HepG2 (cell line): ENCODE results near the gene STYX. TPM values are rescaled to one million over a fixed set of nuclear protein-coding genes. Genes with fewer than 3 reads are reported as not detected.
A peak's percentile ranks its signal among the peaks of the same experiment; 100 is the strongest.

Experiments
- FIP1L1 ChIP-seq: fragments of 200-400 bp; formaldehyde crosslinking; IDR thresholded peaks from 2 replicates; pipeline ENCODE4 v1.6.1; 2018; ENCODE audit warnings: low read depth, mild to moderate bottlenecking, low read length, moderate library complexity, borderline replicate concordance; ENCODE audit not compliant: insufficient read depth
- GZF1 ChIP-seq: sonication (generic); formaldehyde crosslinking; IDR thresholded peaks from 2 replicates; pipeline ENCODE4 v1.5.1; 2020; ENCODE audit warnings: mild to moderate bottlenecking, missing genetic modification reagents
- MBNL3 ChIP-seq: fragments of 250-450 bp; sonication (Bioruptor Pico); conservative IDR thresholded peaks from 2 replicates; pipeline ENCODE4 v1.8.0; 2022; ENCODE audit warnings: mild to moderate bottlenecking, inconsistent platforms
- PHB2 ChIP-seq: fragments of 450-650 bp; IDR thresholded peaks from 2 replicates; pipeline ENCODE4 v1.6.1; 2018; ENCODE audit not compliant: partially characterized antibody
- RFXANK ChIP-seq: IDR thresholded peaks from 2 replicates; pipeline ENCODE4 v1.6.1; 2016
- ZFP1 ChIP-seq: IDR thresholded peaks from 2 replicates; pipeline ENCODE4 v1.6.1; 2016
- ZNF234 ChIP-seq: sonication (generic); formaldehyde crosslinking; conservative IDR thresholded peaks from 2 replicates; pipeline ENCODE4 v1.5.1; 2020; ENCODE audit warnings: mild to moderate bottlenecking, missing genetic modification reagents
- ZNF775 ChIP-seq: sonication (generic); formaldehyde crosslinking; IDR thresholded peaks from 2 replicates; pipeline ENCODE4 v1.4.0; 2020; ENCODE audit warnings: missing genetic modification reagents, mild to moderate bottlenecking, moderate library complexity, borderline replicate concordance
- polyA plus RNA-seq, 8 experiments: library from polyadenylated mRNA; depleted of rRNA in 3 of 8; stranded (reverse) in 7 of 8; unstranded in 1 of 8; fragments of >200 nt; fragmentation: Illumina TruSeq in 4 of 8; extraction: Trizol in 4 of 8; gene quantifications; 2 replicates each; pipeline versions ENCODE4 v1.2.1 to v1.2.3, GENCODE V29; 2011 to 2016; ENCODE audit warnings: low read depth in 4 of 8, missing spikeins in 1 of 8, mixed read lengths in 1 of 8; ENCODE audit not compliant: insufficient read depth in 1 of 8
- total RNA-seq, 5 experiments: library from RNA; depleted of rRNA; stranded (reverse); fragments of >200 nt; fragmentation: Illumina TruSeq; extraction: Trizol; gene quantifications; 2 replicates each; pipeline ENCODE4 v1.2.3, GENCODE V29; 2016; ENCODE audit warnings: low read depth in 1 of 5
- TF ChIP-seq, protein P1 (sequence below): sonication (generic); formaldehyde crosslinking; IDR thresholded peaks from 2 replicates; pipeline ENCODE4 v1.4.0; 2020; ENCODE audit warnings: low read depth, missing genetic modification reagents
- TF ChIP-seq, protein P2 (sequence below): sonication (generic); formaldehyde crosslinking; IDR thresholded peaks from 2 replicates; pipeline ENCODE4 v1.8.0; 2022; ENCODE audit warnings: mild to moderate bottlenecking, missing genetic modification reagents; ENCODE audit not compliant: insufficient replicate concordance
- TF ChIP-seq, protein P3 (sequence below): sonication (generic); formaldehyde crosslinking; IDR thresholded peaks from 2 replicates; pipeline ENCODE4 v1.9.0; 2021; ENCODE audit warnings: missing genetic modification reagents, borderline replicate concordance
- TF ChIP-seq, protein P4 (sequence below): sonication (generic); formaldehyde crosslinking; IDR thresholded peaks from 2 replicates; pipeline ENCODE4 v1.4.0; 2020; ENCODE audit warnings: missing genetic modification reagents, mild to moderate bottlenecking, borderline replicate concordance
- TF ChIP-seq, protein P5 (sequence below): sonication (generic); formaldehyde crosslinking; conservative IDR thresholded peaks from 2 replicates; pipeline ENCODE4 v1.4.0; 2020; ENCODE audit warnings: missing genetic modification reagents

STYX gene
- total and polyA plus RNA-seq, 2 of the 13 experiments (the other 11 are each of a cell fraction or from before 2014, with no cell fraction given): 6.6 to 10.9 TPM

DNA sequence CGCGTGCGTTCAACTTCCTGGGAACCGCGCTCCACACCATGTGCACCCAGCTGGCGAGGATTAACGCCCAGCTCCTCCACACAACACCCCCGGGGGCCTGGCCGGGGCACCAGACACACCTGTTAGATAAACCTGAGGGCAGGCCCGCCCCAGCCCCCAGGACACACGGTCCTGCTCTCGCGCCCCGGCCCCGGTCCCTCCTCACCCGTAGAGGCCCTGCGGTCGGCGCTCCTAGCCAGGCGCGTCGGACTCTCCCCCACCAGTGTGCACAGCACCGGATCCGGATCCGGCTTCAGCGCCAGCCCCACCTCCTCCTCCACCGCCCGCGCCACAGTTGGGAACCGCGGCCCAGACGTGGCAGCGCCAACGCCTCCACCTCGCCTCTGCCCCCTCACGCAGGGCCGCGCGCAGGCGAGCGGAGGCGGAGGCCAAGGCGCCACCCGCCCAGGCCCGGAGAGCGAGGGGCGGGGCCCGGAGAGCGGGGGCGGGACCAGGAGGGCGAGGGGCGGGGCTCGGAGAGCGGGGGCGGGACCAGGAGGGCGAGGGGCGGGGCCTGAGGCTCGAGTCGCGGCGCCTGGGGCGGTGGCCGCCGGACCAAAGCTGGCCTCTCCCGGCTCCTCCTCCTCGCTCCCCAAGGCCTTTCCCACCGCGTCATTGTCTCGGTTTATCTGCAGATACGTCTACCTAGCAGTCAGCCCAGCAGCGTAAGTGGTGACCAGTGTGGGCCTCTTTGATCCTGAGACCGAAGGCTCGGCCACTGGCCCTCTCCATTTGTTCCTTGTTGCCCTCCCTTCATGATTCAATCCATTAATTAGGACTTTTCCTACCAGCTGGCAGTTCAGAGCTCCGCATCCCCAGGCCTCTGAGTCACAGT lies 61.5 kb downstream of the STYX start, which contains the start of gene GNPNAT1 (continued):
- TF ChIP-seq, protein P1, sequence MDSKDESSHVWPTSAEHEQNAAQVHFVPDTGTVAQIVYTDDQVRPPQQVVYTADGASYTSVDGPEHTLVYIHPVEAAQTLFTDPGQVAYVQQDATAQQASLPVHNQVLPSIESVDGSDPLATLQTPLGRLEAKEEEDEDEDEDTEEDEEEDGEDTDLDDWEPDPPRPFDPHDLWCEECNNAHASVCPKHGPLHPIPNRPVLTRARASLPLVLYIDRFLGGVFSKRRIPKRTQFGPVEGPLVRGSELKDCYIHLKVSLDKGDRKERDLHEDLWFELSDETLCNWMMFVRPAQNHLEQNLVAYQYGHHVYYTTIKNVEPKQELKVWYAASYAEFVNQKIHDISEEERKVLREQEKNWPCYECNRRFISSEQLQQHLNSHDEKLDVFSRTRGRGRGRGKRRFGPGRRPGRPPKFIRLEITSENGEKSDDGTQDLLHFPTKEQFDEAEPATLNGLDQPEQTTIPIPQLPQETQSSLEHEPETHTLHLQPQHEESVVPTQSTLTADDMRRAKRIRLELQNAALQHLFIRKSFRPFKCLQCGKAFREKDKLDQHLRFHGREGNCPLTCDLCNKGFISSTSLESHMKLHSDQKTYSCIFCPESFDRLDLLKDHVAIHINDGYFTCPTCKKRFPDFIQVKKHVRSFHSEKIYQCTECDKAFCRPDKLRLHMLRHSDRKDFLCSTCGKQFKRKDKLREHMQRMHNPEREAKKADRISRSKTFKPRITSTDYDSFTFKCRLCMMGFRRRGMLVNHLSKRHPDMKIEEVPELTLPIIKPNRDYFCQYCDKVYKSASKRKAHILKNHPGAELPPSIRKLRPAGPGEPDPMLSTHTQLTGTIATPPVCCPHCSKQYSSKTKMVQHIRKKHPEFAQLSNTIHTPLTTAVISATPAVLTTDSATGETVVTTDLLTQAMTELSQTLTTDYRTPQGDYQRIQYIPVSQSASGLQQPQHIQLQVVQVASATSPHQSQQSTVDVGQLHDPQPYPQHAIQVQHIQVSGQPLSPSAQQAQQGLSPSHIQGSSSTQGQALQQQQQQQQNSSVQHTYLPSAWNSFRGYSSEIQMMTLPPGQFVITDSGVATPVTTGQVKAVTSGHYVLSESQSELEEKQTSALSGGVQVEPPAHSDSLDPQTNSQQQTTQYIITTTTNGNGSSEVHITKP: no peak
- TF ChIP-seq ZFP1 (CRISPR knock-in tag) (peak; percentile 65; the same call in 1 of the 2 replicates), GZF1 (CRISPR knock-in tag) (no peak), RFXANK (CRISPR knock-in tag) (peak; percentile 85), ZNF234 (CRISPR knock-in tag) (peak; percentile 32; the same call in 1 of the 2 replicates), ZNF775 (CRISPR knock-in tag) (no peak; the same call in 1 of the 2 replicates), MBNL3 (CRISPR knock-in tag) (no peak), PHB2 (no peak), FIP1L1 (no peak)
- TF ChIP-seq, protein P2, sequence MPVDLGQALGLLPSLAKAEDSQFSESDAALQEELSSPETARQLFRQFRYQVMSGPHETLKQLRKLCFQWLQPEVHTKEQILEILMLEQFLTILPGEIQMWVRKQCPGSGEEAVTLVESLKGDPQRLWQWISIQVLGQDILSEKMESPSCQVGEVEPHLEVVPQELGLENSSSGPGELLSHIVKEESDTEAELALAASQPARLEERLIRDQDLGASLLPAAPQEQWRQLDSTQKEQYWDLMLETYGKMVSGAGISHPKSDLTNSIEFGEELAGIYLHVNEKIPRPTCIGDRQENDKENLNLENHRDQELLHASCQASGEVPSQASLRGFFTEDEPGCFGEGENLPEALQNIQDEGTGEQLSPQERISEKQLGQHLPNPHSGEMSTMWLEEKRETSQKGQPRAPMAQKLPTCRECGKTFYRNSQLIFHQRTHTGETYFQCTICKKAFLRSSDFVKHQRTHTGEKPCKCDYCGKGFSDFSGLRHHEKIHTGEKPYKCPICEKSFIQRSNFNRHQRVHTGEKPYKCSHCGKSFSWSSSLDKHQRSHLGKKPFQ: peak; percentile 92
- TF ChIP-seq, protein P3, sequence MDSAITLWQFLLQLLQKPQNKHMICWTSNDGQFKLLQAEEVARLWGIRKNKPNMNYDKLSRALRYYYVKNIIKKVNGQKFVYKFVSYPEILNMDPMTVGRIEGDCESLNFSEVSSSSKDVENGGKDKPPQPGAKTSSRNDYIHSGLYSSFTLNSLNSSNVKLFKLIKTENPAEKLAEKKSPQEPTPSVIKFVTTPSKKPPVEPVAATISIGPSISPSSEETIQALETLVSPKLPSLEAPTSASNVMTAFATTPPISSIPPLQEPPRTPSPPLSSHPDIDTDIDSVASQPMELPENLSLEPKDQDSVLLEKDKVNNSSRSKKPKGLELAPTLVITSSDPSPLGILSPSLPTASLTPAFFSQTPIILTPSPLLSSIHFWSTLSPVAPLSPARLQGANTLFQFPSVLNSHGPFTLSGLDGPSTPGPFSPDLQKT (CRISPR knock-in tag): peak; percentile 22; the same call in 1 of the 2 replicates
- TF ChIP-seq, protein P4, sequence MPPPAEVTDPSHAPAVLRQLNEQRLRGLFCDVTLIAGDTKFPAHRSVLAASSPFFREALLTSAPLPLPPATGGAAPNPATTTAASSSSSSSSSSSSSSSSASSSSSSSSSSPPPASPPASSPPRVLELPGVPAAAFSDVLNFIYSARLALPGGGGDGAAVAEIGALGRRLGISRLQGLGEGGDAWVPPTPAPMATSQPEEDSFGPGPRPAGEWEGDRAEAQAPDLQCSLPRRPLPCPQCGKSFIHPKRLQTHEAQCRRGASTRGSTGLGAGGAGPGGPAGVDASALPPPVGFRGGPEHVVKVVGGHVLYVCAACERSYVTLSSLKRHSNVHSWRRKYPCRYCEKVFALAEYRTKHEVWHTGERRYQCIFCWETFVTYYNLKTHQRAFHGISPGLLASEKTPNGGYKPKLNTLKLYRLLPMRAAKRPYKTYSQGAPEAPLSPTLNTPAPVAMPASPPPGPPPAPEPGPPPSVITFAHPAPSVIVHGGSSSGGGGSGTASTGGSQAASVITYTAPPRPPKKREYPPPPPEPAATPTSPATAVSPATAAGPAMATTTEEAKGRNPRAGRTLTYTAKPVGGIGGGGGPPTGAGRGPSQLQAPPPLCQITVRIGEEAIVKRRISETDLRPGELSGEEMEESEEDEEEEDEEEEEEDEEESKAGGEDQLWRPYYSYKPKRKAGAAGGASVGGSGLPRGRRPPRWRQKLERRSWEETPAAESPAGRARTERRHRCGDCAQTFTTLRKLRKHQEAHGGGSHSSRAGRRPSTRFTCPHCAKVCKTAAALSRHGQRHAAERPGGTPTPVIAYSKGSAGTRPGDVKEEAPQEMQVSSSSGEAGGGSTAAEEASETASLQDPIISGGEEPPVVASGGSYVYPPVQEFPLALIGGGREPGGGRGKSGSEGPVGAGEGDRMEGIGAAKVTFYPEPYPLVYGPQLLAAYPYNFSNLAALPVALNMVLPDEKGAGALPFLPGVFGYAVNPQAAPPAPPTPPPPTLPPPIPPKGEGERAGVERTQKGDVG (CRISPR knock-in tag): no peak
- TF ChIP-seq, protein P5, sequence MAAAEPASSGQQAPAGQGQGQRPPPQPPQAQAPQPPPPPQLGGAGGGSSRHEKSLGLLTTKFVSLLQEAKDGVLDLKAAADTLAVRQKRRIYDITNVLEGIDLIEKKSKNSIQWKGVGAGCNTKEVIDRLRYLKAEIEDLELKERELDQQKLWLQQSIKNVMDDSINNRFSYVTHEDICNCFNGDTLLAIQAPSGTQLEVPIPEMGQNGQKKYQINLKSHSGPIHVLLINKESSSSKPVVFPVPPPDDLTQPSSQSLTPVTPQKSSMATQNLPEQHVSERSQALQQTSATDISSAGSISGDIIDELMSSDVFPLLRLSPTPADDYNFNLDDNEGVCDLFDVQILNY (CRISPR knock-in tag): peak; percentile 35; the same call in 1 of the 2 replicates
